ENCODE results near the gene KIAA0513.
A peak's percentile ranks its signal among the peaks of the same experiment; 100 is the strongest.

DNA sequence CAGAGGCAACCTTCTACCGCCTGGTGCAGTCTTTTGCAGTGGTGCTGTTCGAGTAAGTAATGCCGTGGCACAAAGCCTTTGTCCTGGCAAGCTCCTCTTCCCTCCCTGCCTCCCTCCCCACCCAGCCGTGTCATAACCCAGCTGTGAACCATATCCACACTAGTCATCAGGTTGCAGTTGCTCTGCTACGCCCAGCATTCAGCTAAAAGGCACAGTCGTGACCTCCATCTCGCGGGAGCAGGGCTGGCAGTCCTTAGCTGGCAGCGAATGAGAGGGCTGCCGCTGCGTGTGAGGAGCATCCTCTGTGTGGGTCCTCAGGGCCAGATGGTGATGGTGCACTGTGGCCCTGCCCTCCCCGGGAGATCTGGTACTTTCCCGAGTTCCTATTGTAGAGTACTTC, 45.4 kb downstream of the KIAA0513 start:
- TF ChIP-seq, protein P1, sequence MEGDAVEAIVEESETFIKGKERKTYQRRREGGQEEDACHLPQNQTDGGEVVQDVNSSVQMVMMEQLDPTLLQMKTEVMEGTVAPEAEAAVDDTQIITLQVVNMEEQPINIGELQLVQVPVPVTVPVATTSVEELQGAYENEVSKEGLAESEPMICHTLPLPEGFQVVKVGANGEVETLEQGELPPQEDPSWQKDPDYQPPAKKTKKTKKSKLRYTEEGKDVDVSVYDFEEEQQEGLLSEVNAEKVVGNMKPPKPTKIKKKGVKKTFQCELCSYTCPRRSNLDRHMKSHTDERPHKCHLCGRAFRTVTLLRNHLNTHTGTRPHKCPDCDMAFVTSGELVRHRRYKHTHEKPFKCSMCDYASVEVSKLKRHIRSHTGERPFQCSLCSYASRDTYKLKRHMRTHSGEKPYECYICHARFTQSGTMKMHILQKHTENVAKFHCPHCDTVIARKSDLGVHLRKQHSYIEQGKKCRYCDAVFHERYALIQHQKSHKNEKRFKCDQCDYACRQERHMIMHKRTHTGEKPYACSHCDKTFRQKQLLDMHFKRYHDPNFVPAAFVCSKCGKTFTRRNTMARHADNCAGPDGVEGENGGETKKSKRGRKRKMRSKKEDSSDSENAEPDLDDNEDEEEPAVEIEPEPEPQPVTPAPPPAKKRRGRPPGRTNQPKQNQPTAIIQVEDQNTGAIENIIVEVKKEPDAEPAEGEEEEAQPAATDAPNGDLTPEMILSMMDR (IDR thresholded peaks at IDR 0.05): no peak
- TF ChIP-seq POLR2A (IDR thresholded peaks at IDR 0.05) (no peak), EP300 (IDR thresholded peaks at IDR 0.05) (no peak), POLR2AphosphoS5 (IDR thresholded peaks at IDR 0.05) (peak; percentile 9)
